ENCODE results near the gene KCNT2. TPM values are rescaled to one million over a fixed set of nuclear protein-coding genes. Genes with fewer than 3 reads are reported as not detected.

Gene KCNT2
- total RNA-seq, 1 donor from 2014 or later = 29.8 TPM

DNA sequence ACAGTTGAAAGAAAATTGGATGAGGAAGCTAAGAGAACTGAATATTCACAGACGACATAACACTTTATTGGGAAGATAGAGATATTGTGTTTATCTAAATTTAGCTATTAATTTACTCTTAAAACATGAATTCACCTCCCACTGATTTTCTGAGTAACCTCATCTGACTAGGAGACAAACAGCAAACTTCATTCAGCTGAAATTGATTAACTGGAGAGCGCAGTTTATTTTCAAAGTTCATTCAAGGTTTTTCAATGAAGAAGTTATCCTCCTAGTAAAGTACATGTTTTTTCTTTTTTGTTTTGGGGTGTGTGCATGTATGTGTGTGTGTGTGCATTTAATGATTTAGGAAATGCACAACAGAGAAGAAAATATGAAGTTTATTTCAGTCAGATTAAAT, 215.0 kb downstream of the KCNT2 start:
- no peaks in the 10 kb centered on the region for H3K4me1 Mint-ChIP-seq
- H3F3A ChIP-seq (ENCODE audit: low read depth) = no peaks in the 10 kb centered on the region

DNA sequence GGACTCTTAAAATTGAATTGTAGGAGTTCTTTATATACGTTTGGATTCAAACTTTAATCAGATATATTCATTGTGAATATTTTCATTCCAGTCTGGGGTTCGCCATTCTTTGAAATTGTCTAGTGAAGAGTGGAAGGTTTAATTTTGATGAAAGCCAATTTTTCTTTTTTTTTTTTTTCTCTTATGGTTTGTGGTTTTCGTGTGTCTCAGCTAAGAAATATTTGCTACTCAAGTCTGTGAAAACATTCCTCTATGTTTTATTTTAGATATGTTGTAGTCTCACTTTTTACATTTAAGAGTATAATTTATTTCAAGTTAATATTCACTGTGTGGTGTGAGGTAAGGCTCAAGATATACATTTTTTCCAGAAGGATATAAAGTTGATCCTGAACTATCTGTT, 220.5 kb downstream of the KCNT2 start:
- Mint-ChIP-seq H3K4me3 (no peak overlapping the region), H3K36me3 (peaks cover 3% of the 10 kb centered on the region), H3K27me3 (ENCODE audit: insufficient read depth, low read depth) (no peaks in the 10 kb centered on the region), H3K4me1 (no peaks in the 10 kb centered on the region), H3K9me3 (no peaks in the 10 kb centered on the region), H3K27ac (no peak overlapping the region)
- Histone ChIP-seq H3K4me2 (no peak overlapping the region), H3K27ac (no peak overlapping the region), H2AFZ (replicated peaks) (no peak overlapping the region), H4K20me1 (ENCODE audit: low read depth) (no peaks in the 10 kb centered on the region), H3F3A (ENCODE audit: low read depth) (no peaks in the 10 kb centered on the region), H3K9me3 (ENCODE audit: low read depth) (no peaks in the 10 kb centered on the region), H3K4me1 (no peaks in the 10 kb centered on the region), H3K4me3 (no peak overlapping the region), H3K9ac (no peak overlapping the region), H3K27me3 (no peaks in the 10 kb centered on the region), H3K36me3 (peaks cover 4% of the 10 kb centered on the region), H3K79me2 (ENCODE audit: low read depth) (no peaks in the 10 kb centered on the region)
- DNase-seq (ENCODE audit: low spot score) = no peak
- no peak for TF ChIP-seq EZH2phosphoT487 (IDR thresholded peaks at IDR 0.05)
- TF ChIP-seq EZH2 (IDR thresholded peaks at IDR 0.05) = no peak
- TF ChIP-seq, protein P1, sequence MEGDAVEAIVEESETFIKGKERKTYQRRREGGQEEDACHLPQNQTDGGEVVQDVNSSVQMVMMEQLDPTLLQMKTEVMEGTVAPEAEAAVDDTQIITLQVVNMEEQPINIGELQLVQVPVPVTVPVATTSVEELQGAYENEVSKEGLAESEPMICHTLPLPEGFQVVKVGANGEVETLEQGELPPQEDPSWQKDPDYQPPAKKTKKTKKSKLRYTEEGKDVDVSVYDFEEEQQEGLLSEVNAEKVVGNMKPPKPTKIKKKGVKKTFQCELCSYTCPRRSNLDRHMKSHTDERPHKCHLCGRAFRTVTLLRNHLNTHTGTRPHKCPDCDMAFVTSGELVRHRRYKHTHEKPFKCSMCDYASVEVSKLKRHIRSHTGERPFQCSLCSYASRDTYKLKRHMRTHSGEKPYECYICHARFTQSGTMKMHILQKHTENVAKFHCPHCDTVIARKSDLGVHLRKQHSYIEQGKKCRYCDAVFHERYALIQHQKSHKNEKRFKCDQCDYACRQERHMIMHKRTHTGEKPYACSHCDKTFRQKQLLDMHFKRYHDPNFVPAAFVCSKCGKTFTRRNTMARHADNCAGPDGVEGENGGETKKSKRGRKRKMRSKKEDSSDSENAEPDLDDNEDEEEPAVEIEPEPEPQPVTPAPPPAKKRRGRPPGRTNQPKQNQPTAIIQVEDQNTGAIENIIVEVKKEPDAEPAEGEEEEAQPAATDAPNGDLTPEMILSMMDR (IDR thresholded peaks at IDR 0.05) = no peak

More for the DNA sequence above, 215.0 kb downstream of the KCNT2 start:
- H3K27ac Mint-ChIP-seq = no peak overlapping the region
- H3K27me3 Mint-ChIP-seq (ENCODE audit: insufficient read depth, low read depth) = no peaks in the 10 kb centered on the region
- Histone ChIP-seq H3K79me2 (ENCODE audit: low read depth) (no peaks in the 10 kb centered on the region), H3K9me3 (ENCODE audit: low read depth) (no peaks in the 10 kb centered on the region), H3K27ac (no peak overlapping the region), H2AFZ (replicated peaks) (no peak overlapping the region), H3K9ac (no peak overlapping the region), H3K4me2 (no peak overlapping the region), H3K27me3 (no peaks in the 10 kb centered on the region), H4K20me1 (ENCODE audit: low read depth) (no peaks in the 10 kb centered on the region), H3K4me3 (no peak overlapping the region), H3K36me3 (peaks cover 4% of the 10 kb centered on the region), H3K4me1 (no peaks in the 10 kb centered on the region)
- no peaks in the 10 kb centered on the region for H3K9me3 Mint-ChIP-seq
- no peak for DNase-seq (ENCODE audit: low spot score)
- no peak overlapping the region for H3K4me3 Mint-ChIP-seq
- no peak for TF ChIP-seq EZH2 (IDR thresholded peaks at IDR 0.05)
- TF ChIP-seq, protein P1 (IDR thresholded peaks at IDR 0.05) = no peak
- no peak for TF ChIP-seq EZH2phosphoT487 (IDR thresholded peaks at IDR 0.05)
- peaks cover 3% of the 10 kb centered on the region for H3K36me3 Mint-ChIP-seq

DNA sequence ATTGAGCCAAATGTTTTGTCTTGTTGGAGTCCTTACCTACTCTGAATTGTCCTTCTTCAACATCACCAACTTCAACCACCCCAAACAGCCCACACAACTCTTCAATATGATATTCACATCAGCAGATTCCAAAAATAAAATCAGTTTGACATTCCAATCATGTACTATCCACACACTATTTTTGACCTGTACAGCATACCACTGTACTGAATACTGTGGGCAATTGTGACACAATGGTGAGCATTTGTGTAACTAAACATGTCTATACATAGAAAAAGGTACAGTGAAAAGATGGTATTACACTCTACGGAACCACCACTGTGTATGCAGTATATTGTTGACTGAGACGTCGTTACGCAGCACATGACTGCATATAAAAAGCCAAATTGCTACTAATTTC, 223.1 kb downstream of the KCNT2 start:
- Histone ChIP-seq H3K4me1 (no peaks in the 10 kb centered on the region), H3K9me3 (ENCODE audit: low read depth) (no peaks in the 10 kb centered on the region), H3K4me2 (no peak overlapping the region), H3K27ac (no peak overlapping the region), H3K36me3 (peaks cover 4% of the 10 kb centered on the region), H2AFZ (replicated peaks) (no peak overlapping the region), H3K4me3 (no peak overlapping the region), H3K79me2 (ENCODE audit: low read depth) (no peaks in the 10 kb centered on the region), H3K27me3 (no peaks in the 10 kb centered on the region), H4K20me1 (ENCODE audit: low read depth) (no peaks in the 10 kb centered on the region), H3F3A (ENCODE audit: low read depth) (no peaks in the 10 kb centered on the region), H3K9ac (no peak overlapping the region)
- no peak overlapping the region for H3K4me3 Mint-ChIP-seq
- peaks cover 3% of the 10 kb centered on the region for H3K36me3 Mint-ChIP-seq
- TF ChIP-seq EZH2phosphoT487 (IDR thresholded peaks at IDR 0.05) = no peak
- TF ChIP-seq, protein P1 (IDR thresholded peaks at IDR 0.05) = no peak
- no peak for TF ChIP-seq EZH2 (IDR thresholded peaks at IDR 0.05)
- H3K27me3 Mint-ChIP-seq (ENCODE audit: insufficient read depth, low read depth) = no peaks in the 10 kb centered on the region
- no peak for DNase-seq (ENCODE audit: low spot score)
- H3K27ac Mint-ChIP-seq = no peak overlapping the region
- H3K4me1 Mint-ChIP-seq = peaks cover 2% of the 10 kb centered on the region
- no peaks in the 10 kb centered on the region for H3K9me3 Mint-ChIP-seq

Data from neural progenitor cell (in vitro differentiated cells).